Stimulated activated CD4-positive, alpha-beta T cell treated with anti-CD3 and anti-CD28 coated beads, Interleukin-2, amount 100 ng/mL, for 4 hours (primary cell): ENCODE data around the gene BHLHE40.

Experiments used
- DNase-seq: peaks from one replicate; pipeline ENCODE4 v3.0.0-alpha.2; 2020; ENCODE audit warnings: low read depth

The BHLHE40 gene

DNA sequence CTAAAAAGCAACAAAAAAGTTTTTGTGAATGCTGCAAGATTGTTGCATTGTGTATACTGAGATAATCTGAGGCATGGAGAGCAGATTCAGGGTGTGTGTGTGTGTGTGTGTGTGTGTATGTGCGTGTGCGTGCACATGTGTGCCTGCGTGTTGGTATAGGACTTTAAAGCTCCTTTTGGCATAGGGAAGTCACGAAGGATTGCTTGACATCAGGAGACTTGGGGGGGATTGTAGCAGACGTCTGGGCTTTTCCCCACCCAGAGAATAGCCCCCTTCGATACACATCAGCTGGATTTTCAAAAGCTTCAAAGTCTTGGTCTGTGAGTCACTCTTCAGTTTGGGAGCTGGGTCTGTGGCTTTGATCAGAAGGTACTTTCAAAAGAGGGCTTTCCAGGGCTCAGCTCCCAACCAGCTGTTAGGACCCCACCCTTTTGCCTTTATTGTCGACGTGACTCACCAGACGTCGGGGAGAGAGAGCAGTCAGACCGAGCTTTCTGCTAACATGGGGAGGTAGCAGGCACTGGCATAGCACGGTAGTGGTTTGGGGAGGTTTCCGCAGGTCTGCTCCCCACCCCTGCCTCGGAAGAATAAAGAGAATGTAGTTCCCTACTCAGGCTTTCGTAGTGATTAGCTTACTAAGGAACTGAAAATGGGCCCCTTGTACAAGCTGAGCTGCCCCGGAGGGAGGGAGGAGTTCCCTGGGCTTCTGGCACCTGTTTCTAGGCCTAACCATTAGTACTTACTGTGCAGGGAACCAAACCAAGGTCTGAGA lies 4.7 kb downstream of the BHLHE40 start:
- DNase-seq = peak; percentile 66

DNA sequence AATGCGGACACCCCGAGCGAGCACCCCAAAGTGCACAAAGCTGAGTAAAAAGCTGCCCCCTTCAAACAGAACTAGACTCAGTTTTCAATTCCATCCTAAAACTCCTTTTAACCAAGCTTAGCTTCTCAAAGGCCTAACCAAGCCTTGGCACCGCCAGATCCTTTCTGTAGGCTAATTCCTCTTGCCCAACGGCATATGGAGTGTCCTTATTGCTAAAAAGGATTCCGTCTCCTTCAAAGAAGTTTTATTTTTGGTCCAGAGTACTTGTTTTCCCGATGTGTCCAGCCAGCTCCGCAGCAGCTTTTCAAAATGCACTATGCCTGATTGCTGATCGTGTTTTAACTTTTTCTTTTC lies 5.3 kb downstream of the BHLHE40 start:
- no peak for DNase-seq

DNA sequence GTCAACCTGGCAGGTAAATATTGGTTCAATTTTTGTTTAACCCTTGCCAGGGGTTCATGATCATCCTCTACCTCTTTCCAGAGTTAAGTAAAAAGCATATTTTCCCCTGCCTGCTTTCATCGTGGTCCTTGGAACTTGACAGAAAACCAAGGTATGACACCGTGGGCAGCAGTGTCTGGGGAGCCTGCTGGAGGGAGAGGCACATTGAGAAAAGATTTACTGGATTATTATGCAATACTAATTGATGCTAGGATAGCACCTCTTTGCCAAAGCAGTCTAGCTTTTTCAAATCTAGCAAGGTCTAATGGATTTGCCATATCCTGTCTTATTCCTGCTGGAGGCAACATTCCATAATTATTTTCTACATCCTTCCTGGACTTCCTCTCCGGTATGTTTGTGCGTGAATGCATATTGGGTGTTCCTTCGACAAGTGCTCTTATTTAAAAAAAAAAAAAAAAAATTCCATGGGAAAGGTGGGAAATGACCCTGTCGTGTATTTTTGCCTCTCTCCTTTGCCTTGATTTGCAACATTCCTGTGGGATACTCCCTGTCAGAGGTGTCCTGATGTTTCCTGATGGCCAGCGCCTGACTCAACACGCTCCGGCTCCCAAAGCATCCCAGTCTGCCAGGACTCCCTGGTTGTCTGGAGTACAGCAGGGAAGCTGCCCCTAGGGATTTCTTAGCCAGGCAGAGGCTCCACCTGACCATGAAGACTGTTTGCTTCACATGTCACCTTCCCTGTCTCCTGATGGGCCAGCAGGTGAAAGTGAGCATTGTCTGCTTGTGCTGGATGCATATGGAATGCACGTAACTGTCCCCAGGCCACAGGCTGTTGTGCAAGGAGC lies 6.3 kb downstream of the BHLHE40 start:
- DNase-seq = no peak

DNA sequence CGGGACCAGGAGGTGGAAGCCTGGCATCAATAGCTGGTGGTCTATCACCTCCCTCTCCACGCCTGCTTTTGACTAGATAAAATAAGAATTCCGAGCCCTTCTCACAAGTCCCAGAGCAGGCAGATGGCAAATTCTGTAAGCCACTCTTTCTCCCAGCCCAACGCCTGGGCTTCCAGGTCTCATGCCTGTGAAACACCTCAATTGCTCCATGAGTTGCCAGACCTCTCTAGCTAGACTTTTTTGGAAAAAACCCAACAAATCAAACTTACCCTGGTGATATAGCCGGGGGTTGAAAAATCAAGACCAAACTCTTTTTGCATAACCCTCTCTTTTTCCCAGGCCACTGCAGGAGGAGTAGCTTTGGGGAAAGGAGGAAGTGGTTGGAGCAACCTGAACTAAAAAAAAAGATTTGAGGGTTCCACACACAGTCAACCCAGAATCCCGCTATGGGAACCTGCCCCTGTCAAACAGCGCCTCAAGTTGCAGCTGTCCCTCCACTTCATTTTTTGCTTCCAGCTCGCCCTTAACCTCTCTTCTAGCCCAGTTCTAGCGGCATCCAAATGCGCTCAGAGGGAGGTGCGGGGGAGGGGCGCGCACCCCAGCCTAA lies 7.0 kb downstream of the BHLHE40 start:
- DNase-seq = no peak

DNA sequence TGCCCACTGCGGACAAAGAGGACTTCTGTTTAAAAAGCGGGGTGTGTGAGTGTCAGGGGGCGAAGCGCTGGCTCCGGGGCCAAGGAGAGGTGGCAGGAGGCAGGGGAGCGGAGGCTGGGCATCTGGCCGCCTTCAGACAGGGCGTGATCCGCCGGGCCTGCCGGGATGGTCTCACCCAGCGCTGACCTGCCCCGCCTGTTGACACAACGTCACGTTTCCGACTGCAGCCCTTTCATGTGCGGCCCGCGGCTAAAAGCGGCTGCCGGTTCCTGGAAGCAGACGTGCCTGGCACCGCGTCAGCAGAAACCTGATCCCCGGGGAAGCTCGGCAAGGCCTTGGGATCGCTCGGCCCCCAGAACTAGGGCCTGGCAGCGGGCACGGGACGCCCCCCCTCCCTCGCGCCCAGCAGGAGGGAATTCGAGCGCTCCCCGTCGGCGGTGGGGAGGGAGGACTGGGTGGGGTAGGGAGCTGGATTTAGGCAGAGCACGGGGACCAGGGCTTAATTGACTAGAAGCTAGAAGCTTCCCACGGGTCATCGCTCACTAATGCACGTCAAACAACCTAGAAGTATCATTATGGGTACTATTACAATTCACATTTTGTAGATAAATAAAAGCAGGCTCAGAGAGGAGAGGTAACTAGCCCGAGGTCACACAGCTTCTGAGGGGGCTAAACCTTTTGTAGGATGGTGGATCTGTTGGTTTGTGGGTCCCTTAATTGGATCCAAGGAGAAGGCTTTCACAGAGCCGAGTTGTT lies 7.7 kb downstream of the BHLHE40 start:
- peak; percentile 37 for DNase-seq

DNA sequence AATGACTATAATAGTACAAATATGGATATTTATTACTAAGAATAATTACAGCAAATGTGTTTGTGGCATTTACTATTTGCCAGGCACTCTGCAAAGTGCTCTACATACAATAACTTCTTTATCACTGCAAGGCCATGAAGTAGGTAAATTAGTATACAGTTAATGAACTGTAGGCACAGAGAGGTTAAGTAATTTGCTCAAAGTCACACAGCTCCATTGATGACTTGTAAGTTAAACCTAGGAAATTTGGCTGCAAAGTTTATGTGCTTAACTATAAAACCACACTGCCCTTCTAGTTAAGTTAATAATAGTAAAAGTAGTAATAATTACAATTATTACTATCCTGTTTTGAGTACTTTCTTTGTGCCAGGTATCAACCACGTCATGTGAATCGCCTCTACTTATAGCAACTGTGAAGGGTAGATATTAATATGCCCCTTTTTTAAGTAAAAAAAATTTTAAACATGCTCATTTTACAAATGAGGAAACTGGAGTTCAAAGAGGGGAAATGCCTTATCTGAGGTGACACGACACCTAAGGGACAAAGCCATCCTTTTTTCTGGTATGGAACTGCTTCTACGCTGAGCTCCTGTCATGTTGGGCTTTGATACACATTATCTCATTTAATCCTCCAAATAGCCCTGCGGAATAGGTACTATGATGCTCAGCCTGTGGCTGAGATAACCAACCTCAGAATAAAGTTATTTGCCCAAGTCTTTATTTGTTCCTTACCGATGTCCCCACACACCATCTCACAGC lies 8.5 kb downstream of the BHLHE40 start:
- DNase-seq = no peak

DNA sequence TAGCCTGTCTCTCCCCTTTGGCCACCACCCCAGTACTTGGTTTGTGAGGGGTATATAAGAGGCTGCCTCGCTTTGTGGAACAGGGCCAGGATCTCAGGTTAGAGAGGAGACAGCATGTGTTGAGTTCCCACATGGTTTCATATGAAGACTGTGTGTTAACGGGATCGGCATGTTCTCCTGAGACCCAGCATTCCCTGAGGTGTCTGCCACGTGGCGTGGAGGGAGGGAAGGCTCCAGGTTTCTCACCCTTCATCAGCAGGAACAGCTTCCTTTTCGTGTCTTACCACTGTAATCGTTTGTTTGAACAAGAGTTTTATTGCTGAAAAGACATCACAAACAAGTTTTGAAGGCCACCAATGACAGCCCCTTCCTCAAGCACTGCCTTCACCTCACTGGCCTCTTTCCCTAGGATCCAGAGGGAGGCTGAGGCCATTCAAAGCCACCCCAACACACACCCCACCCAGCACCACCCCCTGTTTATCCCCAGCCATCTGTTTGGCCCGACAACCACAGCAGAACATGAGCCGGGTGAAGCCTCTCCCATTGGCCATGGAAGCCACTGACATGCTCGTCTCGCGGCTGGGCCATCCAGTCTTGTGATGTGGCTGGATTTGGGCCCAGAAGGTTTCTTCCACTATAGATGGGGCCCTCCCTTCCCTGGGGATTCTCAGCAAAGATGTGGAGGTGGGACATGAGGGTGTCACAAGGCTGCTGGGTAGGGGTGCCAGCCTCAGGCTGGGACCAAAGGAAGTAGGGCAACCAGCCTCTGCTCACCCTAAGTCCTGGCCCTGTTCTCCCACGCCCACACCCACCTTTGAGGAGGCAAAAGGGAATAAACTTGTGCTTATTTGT lies 10.0 kb downstream of the BHLHE40 start:
- no peak for DNase-seq

DNA sequence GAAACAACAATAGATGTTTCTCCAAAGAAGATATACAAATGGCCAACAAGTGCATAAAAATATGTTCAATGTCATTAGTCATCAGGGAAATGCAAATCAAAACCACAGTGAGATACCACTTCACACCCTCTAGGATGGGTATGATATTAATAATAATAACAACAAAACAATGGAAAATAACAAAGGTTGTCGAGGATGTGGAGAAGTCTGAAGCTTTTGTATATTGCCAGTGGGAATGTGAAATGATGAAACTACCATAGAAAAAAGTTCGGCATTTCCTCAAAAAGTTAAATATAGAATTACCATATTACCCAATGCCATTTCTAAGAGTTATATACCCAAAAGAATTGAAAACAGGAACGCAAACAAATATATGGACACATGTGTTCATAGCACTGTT lies 10.8 kb downstream of the BHLHE40 start:
- DNase-seq = no peak

DNA sequence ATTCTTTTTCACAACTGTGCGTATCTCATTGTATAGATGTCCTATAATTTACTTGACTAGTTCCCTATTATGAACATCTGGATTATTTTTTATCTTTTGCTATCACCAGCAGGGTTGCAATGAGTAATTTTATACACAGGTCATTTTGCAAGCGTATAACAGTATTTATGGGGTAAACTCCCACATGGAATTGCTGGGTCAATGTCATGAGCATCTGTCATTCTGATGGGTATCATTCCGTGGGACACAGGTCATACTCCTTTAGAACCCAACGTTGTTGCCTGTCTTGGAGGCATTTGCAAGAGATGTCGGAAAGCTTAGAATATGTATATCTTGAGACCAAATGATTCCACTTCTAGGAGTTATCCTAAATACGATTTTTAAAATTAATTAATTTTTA lies 12.9 kb downstream of the BHLHE40 start:
- no peak for DNase-seq

DNA sequence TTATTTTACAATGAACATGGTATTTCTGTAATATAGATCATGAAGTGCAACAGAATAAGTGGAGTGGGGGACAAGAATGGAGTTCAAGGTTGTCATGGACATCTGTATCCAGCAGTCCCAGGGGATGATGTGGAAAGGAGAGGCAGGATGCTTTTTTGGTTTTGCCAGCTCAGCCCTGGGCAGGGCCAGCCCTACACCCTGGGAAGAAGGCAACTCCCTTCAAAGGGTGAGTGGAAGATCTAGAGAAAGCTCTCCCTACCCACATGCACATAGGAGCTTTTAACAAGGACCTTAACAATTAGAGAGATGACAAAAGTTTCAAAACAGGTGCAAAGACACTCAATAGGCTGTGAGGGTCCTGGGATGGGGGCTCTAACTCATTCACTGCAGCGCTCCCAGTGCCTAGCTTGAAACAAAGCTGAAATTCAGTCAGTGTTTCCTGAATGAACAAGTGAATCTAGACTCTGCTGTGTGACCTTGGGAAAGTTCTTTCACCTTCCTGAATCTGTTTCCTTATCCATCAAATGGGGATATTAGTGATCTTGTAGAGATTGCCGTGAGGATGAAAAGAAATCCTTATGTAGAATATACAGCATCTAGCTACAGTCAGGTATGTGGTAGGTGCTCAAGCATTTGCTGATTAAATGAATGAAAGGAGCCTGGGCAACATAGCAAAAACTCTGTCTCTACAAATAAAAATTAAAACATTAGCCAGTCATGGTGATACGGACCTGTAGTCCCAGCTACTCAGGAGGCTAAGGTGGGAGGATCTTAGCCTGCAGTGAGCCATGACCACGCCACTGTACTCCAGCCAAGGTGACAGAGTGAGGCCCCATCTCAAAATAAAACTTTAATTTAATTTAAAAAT lies 14.3 kb downstream of the BHLHE40 start:
- DNase-seq = no peak

DNA sequence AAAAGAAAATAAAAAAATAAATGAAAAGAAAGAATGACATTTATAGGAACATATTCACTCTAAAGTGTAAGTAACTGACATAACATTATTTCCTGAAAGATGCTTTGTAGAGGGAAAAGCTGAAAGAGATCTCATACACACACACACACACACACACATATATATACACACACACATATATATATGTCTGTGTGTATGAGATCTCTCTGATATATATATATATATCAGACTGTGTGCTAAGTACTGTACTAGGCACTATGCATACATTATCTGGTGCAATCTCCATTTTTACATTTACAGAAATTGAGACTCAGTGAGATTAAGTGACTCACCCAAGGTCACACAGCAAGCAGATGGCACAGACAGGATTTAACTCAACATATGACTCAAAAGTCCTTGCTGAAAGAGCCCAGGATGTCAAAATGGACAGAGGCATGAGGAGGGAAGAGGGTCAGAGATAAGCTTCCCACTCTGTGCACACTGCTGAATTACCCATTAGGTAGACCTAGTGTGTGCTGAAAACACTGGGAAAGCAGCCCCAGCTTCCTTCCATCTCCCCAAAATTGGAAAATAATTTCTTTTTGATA lies 15.0 kb downstream of the BHLHE40 start:
- no peak for DNase-seq

DNA sequence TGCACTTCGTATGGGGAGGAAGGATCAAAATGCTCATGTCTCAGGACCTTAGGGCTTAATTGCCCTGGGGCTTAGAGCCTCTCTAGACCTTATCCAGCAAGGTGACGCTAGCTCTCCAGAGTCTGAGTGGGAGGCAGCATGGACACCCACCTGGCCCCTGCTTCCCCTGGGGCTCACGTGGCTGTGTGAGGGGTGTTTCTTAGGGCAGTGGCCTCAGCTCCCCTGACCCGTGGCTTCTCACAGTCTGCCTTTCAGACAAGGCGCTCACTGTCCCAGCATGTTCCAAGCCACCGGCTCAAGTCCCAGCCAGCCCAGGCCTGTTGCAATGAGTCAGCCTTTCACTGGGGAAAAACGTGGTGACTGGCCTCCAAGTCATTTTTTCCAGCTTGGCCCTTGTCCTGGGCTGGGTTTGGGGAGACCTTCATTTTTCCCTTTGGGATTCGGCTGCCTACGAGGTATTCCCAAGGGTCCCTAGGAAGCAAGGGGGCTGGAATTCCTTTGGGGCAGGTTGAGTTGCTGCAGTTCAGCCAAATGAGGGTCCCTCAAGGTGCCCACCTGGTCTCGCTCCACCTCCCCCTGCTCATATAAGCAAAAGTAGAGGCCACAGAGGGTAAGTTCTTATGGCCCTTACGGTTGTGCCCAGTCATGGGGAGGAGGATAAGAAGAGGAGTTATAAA lies 15.7 kb downstream of the BHLHE40 start:
- no peak for DNase-seq

DNA sequence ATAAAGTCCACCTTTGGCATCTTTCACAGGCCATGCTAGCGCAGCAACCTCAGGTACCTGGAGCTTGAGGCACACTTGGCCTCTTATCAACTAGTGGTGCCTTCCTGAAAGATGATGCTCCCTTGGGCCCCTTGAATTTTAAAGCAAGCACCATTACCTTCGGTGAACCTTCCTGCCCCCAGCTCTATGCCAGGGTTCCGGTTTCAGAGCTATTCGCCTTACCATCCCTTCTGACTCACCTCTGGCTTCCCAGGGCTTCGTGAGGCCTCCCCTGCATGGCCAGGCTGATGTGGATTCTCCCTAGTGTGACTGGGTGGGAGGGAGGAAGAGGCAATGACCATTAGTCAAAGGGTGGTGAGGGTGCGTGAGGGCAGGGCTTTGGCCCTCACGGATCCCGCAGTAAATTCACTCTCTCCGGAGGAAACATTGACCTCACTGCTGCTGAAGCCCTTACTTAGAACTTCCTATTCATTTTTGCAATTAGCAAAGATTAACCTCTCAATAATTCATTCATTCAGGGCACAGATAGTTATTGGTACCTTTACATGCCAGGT lies 16.3 kb downstream of the BHLHE40 start:
- no peak for DNase-seq

DNA sequence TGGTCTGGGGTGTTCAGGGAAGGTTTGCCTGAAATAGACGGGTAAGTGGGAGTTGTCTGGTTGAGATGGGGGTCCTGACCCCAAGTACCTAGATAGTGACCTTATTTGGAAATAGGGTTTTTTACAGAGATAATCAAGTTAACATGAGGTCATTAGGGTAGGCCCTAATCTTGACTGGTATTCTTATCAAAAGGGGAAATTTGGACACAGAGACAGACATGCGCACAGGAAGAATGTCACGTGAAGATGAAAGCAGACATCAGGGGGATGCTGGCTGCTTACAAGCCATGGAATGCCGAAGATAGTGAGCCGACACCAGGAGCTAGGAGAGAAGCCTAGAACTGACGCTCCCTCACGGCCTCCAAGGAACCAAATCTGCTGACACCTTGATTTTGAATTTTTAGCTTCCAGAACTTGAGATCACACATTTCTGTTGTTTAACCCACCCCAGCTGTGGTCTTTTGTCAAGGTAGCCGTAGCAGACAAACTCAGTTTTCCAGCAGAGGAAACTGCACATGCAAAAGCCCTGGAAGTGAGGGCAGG lies 17.1 kb downstream of the BHLHE40 start:
- DNase-seq = no peak

DNA sequence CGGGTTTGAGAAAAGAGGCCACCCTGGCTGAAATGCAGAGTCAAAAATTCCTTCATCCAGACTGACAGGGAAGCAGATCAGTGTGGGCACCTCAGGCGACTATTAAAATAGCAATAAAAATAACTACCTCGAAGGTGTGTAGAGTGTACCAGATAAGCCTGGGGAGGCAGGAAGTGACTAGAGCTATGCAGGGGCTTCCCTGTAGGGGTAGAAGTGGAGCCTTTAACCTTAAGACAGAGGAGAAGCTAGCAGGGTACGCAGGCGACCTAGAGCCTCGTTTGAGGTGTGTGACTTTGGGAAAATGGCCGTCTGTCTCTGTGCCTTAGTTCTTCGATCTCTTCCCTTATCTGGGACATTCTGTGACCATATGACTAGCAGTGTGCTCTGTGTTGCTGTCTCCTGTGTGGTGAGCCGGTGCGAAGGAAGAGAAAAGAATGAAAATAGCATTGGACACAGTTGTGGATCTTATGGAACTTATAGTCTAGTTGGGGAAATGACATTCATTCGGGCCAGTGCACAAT lies 17.6 kb downstream of the BHLHE40 start:
- no peak for DNase-seq

DNA sequence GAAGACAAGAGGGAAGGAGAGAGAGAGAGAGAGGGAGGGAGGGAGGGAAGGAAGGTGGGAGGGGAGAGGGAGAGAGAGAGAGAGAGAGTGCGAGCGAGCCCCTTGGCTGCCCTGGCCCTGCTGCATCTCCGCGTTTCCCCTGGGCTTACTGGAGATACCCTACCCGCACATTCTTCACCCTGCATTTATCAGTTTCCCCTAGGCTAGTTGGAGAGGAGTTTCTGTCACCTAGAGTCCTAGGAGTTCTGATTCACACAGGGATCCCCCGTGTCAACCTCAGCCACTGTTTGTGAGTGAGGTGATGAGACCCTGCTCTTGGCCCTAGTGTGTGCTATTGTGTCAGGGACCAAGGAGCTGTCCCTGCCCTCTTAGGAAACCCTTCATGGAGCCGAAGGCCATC lies 18.7 kb downstream of the BHLHE40 start:
- DNase-seq = no peak

DNA sequence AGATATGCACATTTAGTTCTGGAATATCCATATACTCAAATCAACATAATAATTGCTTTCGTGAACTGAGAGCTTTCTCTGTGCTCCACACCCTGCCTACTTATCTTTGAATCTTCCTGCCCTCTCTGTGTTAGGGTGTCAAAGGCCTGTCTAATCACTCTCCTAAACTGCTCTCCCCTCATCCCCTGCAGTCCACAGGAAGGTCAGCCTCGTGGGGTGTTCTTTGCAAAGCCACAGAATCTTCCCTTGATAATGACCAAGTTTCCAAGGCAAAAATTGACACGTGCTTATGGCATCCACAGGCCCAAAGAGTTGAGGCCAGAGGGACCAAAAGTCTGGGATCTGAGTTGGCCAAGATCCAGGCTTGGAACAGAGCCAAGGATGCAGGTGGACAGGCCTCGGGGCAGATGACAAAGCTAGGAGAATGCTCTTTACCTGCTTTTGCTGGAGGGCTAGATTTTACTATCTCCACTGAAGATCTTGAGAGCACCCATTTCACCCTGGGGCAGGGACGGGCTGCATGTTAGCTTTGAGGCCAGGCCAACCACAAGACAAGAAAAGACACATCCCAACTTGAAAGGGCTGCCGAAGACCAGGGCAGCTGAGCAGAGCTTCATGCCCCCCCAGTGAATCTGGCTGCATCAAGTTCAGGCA lies 20.4 kb downstream of the BHLHE40 start:
- no peak for DNase-seq
